SK-N-SH treated with all-trans-retinoic acid at 6 μM for 48 hours (cell line): ENCODE measurements around the gene PCDHGA7.
"Not testable (repeated sequence)": the region's sequence is repeated elsewhere in the genome, so short reads cannot be mapped to it uniquely, and the experiment has no call there.

Source experiments
- ATAC-seq: fragments of 200-7000 bp; cut with Tn5 transposase; 3 replicates; pipeline ENCODE4 v1.9.1; 2020; ENCODE audit warnings: mild to moderate bottlenecking, moderate library complexity
- BACH2 ChIP-seq: fragments of 250-450 bp; sonication (Bioruptor Pico); IDR thresholded peaks from 2 replicates; pipeline ENCODE4 v1.9.0; 2021; ENCODE audit warnings: mild to moderate bottlenecking, borderline replicate concordance
- CSDC2 ChIP-seq: fragments of 250-450 bp; sonication (Bioruptor Pico); IDR thresholded peaks from 2 replicates; pipeline ENCODE4 v1.5.0; 2020; ENCODE audit warnings: mild to moderate bottlenecking, moderate library complexity
- ESRRG ChIP-seq: fragments of 250-450 bp; sonication (Bioruptor Pico); IDR thresholded peaks from 2 replicates; pipeline ENCODE4 v1.6.1; 2021; ENCODE audit warnings: mild to moderate bottlenecking
- GLIS3 ChIP-seq: fragments of 250-450 bp; sonication (Bioruptor Pico); IDR thresholded peaks from 2 replicates; pipeline ENCODE4 v1.5.0; 2020; ENCODE audit warnings: mild to moderate bottlenecking, moderate library complexity
- ISL1 ChIP-seq: fragments of 250-450 bp; sonication (Bioruptor Pico); IDR thresholded peaks from 2 replicates; pipeline ENCODE4 v2.1.2; 2022; ENCODE audit warnings: mild to moderate bottlenecking, moderate library complexity
- OSR1 ChIP-seq: fragments of 250-450 bp; sonication (Bioruptor Pico); IDR thresholded peaks from 2 replicates; pipeline ENCODE4 v1.8.0; 2022; ENCODE audit warnings: moderate library complexity, mild to moderate bottlenecking, inconsistent platforms
- PPARA ChIP-seq: fragments of 250-450 bp; sonication (Bioruptor Pico); IDR thresholded peaks from 2 replicates; pipeline ENCODE4 v1.5.0; 2020; ENCODE audit warnings: mild to moderate bottlenecking, borderline replicate concordance
- RARB ChIP-seq: fragments of 250-450 bp; sonication (Bioruptor Pico); IDR thresholded peaks from 2 replicates; pipeline ENCODE4 v1.8.0; 2021; ENCODE audit warnings: mild to moderate bottlenecking, moderate library complexity
- SNAI2 ChIP-seq: fragments of 250-450 bp; sonication (Bioruptor Pico); IDR thresholded peaks from 2 replicates; pipeline ENCODE4 v1.5.0; 2020; ENCODE audit warnings: mild to moderate bottlenecking, moderate library complexity
- TCF4 ChIP-seq: fragments of 250-450 bp; sonication (Bioruptor Pico); IDR thresholded peaks from 2 replicates; pipeline ENCODE4 v1.8.0; 2021; ENCODE audit warnings: mild to moderate bottlenecking, moderate library complexity, borderline replicate concordance
- ZC3H10 ChIP-seq: fragments of 250-450 bp; sonication (Bioruptor Pico); IDR thresholded peaks from 2 replicates; pipeline ENCODE4 v1.5.1; 2021; ENCODE audit warnings: mild to moderate bottlenecking, moderate library complexity
- ZFP3 ChIP-seq: fragments of 250-450 bp; sonication (Bioruptor Pico); IDR thresholded peaks from 2 replicates; pipeline ENCODE4 v1.5.0; 2020; ENCODE audit warnings: mild to moderate bottlenecking, moderate library complexity
- ZFP30 ChIP-seq: fragments of 450-650 bp; formaldehyde crosslinking; IDR thresholded peaks from 2 replicates; pipeline ENCODE4 v1.5.0; 2022; ENCODE audit warnings: mild to moderate bottlenecking, moderate library complexity
- ZNF565 ChIP-seq: fragments of 450-650 bp; formaldehyde crosslinking; conservative IDR thresholded peaks from 2 replicates; pipeline ENCODE4 v1.5.0; 2020; ENCODE audit warnings: low read depth, mild to moderate bottlenecking, moderate library complexity
- ZNF8 ChIP-seq: fragments of 450-650 bp; formaldehyde crosslinking; IDR thresholded peaks from 2 replicates; pipeline ENCODE4 v1.5.0; 2020; ENCODE audit warnings: mild to moderate bottlenecking, moderate library complexity
- TF ChIP-seq, protein P1 (sequence below): fragments of 250-450 bp; sonication (Bioruptor Pico); IDR thresholded peaks from 2 replicates; pipeline ENCODE4 v1.8.0; 2020; ENCODE audit warnings: mild to moderate bottlenecking, moderate library complexity, borderline replicate concordance
- TF ChIP-seq, protein P2 (sequence below): fragments of 250-450 bp; sonication (Bioruptor Pico); IDR thresholded peaks from 2 replicates; pipeline ENCODE4 v1.5.1; 2021; ENCODE audit warnings: mild to moderate bottlenecking, moderate library complexity
- TF ChIP-seq, protein P3 (sequence below): fragments of 250-450 bp; sonication (Bioruptor Pico); IDR thresholded peaks from 2 replicates; pipeline ENCODE4 v1.5.0; 2020; ENCODE audit warnings: mild to moderate bottlenecking, moderate library complexity
- TF ChIP-seq, protein P4 (sequence below): fragments of 250-450 bp; sonication (Bioruptor Pico); IDR thresholded peaks from 2 replicates; pipeline ENCODE4 v1.8.0; 2021; ENCODE audit warnings: low read depth, mild to moderate bottlenecking, moderate library complexity, borderline replicate concordance

PCDHGA7 gene

DNA sequence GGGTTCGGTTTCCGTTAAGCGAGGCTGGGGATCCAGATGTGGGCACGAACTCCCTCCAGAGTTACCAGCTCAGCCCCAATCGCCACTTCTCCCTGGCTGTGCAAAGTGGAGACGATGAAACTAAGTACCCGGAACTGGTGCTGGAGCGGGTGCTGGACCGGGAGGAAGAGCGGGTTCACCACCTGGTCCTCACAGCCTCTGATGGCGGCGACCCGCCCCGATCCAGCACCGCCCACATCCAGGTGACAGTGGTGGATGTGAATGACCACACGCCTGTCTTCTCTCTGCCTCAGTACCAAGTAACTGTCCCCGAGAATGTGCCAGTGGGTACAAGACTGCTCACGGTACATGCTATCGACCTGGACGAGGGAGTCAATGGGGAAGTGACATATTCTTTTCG lies 803 bp downstream of the PCDHGA7 start:
- no peak for ATAC-seq
- TF ChIP-seq ISL1 (CRISPR knock-in tag) (no peak), CSDC2 (CRISPR knock-in tag) (no peak), ZNF8 (no peak), ESRRG (CRISPR knock-in tag) (no peak), GLIS3 (CRISPR knock-in tag) (no peak), ZC3H10 (CRISPR knock-in tag) (no peak), ZFP30 (CRISPR knock-in tag) (no peak), ZNF565 (CRISPR knock-in tag) (no peak), OSR1 (CRISPR knock-in tag) (no peak), RARB (no peak)
- TF ChIP-seq, protein P1, sequence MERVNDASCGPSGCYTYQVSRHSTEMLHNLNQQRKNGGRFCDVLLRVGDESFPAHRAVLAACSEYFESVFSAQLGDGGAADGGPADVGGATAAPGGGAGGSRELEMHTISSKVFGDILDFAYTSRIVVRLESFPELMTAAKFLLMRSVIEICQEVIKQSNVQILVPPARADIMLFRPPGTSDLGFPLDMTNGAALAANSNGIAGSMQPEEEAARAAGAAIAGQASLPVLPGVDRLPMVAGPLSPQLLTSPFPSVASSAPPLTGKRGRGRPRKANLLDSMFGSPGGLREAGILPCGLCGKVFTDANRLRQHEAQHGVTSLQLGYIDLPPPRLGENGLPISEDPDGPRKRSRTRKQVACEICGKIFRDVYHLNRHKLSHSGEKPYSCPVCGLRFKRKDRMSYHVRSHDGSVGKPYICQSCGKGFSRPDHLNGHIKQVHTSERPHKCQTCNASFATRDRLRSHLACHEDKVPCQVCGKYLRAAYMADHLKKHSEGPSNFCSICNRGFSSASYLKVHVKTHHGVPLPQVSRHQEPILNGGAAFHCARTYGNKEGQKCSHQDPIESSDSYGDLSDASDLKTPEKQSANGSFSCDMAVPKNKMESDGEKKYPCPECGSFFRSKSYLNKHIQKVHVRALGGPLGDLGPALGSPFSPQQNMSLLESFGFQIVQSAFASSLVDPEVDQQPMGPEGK (CRISPR knock-in tag) = no peak
- TF ChIP-seq, protein P2, sequence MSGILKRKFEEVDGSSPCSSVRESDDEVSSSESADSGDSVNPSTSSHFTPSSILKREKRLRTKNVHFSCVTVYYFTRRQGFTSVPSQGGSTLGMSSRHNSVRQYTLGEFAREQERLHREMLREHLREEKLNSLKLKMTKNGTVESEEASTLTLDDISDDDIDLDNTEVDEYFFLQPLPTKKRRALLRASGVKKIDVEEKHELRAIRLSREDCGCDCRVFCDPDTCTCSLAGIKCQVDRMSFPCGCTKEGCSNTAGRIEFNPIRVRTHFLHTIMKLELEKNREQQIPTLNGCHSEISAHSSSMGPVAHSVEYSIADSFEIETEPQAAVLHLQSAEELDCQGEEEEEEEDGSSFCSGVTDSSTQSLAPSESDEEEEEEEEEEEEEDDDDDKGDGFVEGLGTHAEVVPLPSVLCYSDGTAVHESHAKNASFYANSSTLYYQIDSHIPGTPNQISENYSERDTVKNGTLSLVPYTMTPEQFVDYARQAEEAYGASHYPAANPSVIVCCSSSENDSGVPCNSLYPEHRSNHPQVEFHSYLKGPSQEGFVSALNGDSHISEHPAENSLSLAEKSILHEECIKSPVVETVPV = no peak

DNA sequence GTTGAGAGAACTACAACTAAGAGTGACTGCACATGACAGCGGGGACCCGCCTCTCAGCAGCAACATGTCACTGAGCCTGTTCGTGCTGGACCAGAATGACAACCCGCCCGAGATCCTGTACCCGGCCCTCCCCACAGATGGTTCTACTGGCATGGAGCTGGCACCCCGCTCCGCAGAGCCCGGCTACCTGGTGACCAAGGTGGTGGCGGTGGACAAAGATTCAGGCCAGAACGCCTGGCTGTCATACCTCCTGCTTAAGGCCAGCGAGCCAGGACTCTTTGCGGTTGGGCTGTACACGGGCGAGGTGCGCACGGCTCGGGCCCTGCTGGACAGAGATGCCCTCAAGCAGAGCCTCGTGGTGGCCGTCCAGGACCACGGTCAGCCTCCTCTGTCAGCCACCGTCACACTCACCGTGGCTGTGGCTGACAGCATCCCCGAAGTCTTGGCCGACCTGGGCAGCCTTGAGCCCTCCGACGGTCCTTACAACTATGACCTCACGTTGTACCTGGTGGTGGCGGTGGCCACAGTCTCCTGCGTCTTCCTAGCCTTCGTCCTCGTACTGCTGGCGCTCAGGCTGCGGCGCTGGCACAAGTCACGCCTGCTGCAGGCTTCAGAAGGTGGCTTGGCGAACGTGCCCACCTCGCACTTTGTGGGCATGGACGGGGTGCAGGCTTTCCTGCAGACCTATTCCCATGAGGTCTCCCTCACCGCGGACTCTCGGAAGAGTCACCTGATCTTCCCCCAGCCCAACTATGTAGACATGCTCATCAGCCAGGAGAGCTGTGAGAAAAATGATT lies 2.1 kb downstream of the PCDHGA7 start:
- TF ChIP-seq OSR1 (CRISPR knock-in tag) (no peak), RARB (no peak), ZC3H10 (CRISPR knock-in tag) (no peak), BACH2 (CRISPR knock-in tag) (no peak), ZNF8 (no peak), TCF4 (CRISPR knock-in tag) (no peak), ZNF565 (CRISPR knock-in tag) (no peak)
- TF ChIP-seq, protein P1 (CRISPR knock-in tag) = no peak
- TF ChIP-seq, protein P2 = no peak
- TF ChIP-seq, all 23 proteins: peak for 0
- ATAC-seq = no peak

DNA sequence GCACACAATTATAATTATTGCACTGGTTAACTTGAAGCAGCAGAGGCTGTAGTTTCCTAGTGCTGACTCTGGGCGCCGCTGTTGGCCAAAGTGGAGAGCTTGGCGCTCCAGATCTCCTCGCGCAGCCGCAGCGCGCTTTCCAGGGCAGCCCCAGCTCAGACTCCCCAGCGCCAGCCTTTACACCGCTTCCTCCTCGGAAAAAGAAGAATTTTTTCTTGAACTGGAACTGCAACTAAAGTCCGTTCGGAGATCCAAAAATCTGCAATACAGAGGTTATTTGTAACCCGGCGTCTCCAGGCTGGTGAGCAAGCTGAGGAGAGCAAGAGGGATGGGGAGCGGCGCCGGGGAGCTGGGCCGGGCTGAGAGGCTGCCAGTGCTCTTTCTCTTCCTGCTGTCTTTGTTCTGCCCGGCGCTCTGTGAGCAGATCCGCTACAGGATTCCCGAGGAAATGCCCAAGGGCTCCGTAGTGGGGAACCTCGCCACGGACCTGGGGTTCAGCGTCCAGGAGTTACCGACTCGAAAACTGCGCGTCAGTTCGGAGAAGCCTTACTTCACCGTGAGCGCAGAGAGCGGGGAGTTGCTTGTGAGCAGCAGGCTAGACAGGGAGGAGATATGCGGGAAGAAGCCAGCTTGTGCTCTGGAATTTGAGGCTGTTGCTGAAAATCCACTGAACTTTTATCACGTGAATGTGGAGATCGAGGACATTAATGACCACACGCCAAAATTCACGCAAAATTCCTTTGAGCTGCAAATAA lies 5.2 kb downstream of the PCDHGA7 start, which contains the start of gene PCDHGB4:
Gene PCDHGB4 (plus strand): TSS at position 142 of the 755 bp plus-strand sequence. CDS start 187 bp downstream, at position 329.
- not testable (repeated sequence) for ATAC-seq

DNA sequence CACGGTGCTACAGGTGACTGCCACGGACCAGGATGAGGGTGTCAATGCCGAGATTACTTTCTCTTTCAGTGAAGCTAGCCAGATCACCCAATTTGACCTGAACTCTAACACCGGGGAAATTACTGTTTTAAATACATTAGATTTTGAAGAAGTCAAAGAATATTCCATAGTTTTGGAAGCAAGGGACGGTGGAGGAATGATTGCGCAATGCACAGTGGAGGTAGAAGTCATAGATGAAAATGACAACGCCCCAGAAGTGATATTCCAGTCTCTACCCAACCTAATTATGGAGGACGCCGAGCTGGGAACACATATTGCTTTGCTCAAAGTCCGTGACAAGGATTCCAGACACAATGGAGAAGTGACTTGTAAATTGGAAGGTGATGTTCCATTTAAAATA lies 6.1 kb downstream of the PCDHGA7 start:
- ATAC-seq = no peak
- TF ChIP-seq BACH2 (CRISPR knock-in tag) (no peak), TCF4 (CRISPR knock-in tag) (no peak), OSR1 (CRISPR knock-in tag) (no peak), RARB (no peak), ZFP3 (CRISPR knock-in tag) (no peak), GLIS3 (CRISPR knock-in tag) (no peak), ESRRG (CRISPR knock-in tag) (no peak), ZNF565 (CRISPR knock-in tag) (no peak), PPARA (CRISPR knock-in tag) (no peak), SNAI2 (CRISPR knock-in tag) (no peak), CSDC2 (CRISPR knock-in tag) (no peak), ZFP30 (CRISPR knock-in tag) (no peak)
- TF ChIP-seq, protein P2 = no peak
- TF ChIP-seq, protein P3, sequence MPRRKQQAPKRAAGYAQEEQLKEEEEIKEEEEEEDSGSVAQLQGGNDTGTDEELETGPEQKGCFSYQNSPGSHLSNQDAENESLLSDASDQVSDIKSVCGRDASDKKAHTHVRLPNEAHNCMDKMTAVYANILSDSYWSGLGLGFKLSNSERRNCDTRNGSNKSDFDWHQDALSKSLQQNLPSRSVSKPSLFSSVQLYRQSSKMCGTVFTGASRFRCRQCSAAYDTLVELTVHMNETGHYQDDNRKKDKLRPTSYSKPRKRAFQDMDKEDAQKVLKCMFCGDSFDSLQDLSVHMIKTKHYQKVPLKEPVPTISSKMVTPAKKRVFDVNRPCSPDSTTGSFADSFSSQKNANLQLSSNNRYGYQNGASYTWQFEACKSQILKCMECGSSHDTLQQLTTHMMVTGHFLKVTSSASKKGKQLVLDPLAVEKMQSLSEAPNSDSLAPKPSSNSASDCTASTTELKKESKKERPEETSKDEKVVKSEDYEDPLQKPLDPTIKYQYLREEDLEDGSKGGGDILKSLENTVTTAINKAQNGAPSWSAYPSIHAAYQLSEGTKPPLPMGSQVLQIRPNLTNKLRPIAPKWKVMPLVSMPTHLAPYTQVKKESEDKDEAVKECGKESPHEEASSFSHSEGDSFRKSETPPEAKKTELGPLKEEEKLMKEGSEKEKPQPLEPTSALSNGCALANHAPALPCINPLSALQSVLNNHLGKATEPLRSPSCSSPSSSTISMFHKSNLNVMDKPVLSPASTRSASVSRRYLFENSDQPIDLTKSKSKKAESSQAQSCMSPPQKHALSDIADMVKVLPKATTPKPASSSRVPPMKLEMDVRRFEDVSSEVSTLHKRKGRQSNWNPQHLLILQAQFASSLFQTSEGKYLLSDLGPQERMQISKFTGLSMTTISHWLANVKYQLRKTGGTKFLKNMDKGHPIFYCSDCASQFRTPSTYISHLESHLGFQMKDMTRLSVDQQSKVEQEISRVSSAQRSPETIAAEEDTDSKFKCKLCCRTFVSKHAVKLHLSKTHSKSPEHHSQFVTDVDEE (CRISPR knock-in tag) = no peak
- TF ChIP-seq, protein P4, sequence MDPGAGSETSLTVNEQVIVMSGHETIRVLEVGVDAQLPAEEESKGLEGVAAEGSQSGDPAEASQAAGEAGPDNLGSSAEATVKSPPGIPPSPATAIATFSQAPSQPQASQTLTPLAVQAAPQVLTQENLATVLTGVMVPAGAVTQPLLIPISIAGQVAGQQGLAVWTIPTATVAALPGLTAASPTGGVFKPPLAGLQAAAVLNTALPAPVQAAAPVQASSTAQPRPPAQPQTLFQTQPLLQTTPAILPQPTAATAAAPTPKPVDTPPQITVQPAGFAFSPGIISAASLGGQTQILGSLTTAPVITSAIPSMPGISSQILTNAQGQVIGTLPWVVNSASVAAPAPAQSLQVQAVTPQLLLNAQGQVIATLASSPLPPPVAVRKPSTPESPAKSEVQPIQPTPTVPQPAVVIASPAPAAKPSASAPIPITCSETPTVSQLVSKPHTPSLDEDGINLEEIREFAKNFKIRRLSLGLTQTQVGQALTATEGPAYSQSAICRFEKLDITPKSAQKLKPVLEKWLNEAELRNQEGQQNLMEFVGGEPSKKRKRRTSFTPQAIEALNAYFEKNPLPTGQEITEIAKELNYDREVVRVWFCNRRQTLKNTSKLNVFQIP (CRISPR knock-in tag) = no peak
